Uterus (tissue), 4 donors: ENCODE results near the gene DNM3. TPM values are rescaled to one million over a fixed set of nuclear protein-coding genes. Genes with fewer than 3 reads are reported as not detected.

Experiments
- DNase-seq, 2 donors: peaks; one replicate each; pipeline ENCODE4 v3.0.0-alpha.2; 2019 to 2020
- H3K27ac ChIP-seq, 2 donors: fragments of 200-600 bp; sonication (generic); 1 replicate in 1 of 2; 2 replicates in 1 of 2; pipeline ENCODE4 v1.5.1; 2016 to 2018
- H3K27me3 ChIP-seq, 2 donors: fragments of 200-600 bp; sonication (generic); one replicate each; pipeline ENCODE4 v1.5.1; 2018 to 2019; ENCODE audit warnings: control low read depth in 1 of 2
- H3K36me3 ChIP-seq, 2 donors: fragments of 200-600 bp; sonication (generic); one replicate each; pipeline ENCODE4 v1.5.1; 2019; ENCODE audit warnings: control low read depth in 1 of 2
- H3K4me1 ChIP-seq, 2 donors: fragments of 200-600 bp; sonication (generic); one replicate each; pipeline ENCODE4 v1.5.1; 2018 to 2019; ENCODE audit warnings: control low read depth in 1 of 2
- H3K4me3 ChIP-seq, 2 donors: fragments of 200-600 bp; sonication (generic); 1 replicate in 1 of 2; 2 replicates in 1 of 2; pipeline ENCODE4 v1.5.1; 2018 to 2019; ENCODE audit warnings: mild to moderate bottlenecking in 1 of 2
- H3K9me3 ChIP-seq, 2 donors: fragments of 200-600 bp; sonication (generic); one replicate each; pipeline ENCODE4 v1.5.1; 2019; ENCODE audit warnings: control low read depth in 1 of 2
- CTCF ChIP-seq, 4 experiments: fragments of 200-600 bp in 2 of 4; fragments of 450-650 bp in 2 of 4; sonication (generic) in 2 of 4; IDR thresholded peaks; one replicate each; pipeline ENCODE4 v1.5.1; 2016 to 2019; ENCODE audit warnings: antibody characterized with exemption in 4 of 4, mild to moderate bottlenecking in 2 of 4, moderate library complexity in 1 of 4
- POLR2A ChIP-seq, 2 donors: fragments of 450-650 bp; IDR thresholded peaks; one replicate each; pipeline ENCODE4 v1.6.1; 2016; ENCODE audit warnings: antibody characterized with exemption in 2 of 2, mild to moderate bottlenecking in 1 of 2, moderate library complexity in 1 of 2
- intact Hi-C: fragments of 100-400 bp; cut with DNase I; formaldehyde crosslinking; loops from one replicate; pipeline ENCODE4 v1.15.1; 2023; ENCODE audit warnings: low total_unique reads
- total RNA-seq, 4 donors: library from RNA; depleted of rRNA in 3 of 4; stranded (reverse); fragments of >200 nt in 3 of 4; gene quantifications; one replicate each; pipeline versions ENCODE4 v1.1.0 to v1.2.4, GENCODE V29; 2014 to 2023
- donor health status: DM: yes; HTN: yes; CAD: no.

DNM3 gene
- total RNA-seq, 4 donors from 2014 or later: 4.7 to 49.2 (median 14.6) TPM

GRCh38 chr1:172401892-172402291, 560.6 kb downstream of the DNM3 start:
- TF ChIP-seq POLR2A (IDR thresholded peaks at IDR 0.05) (no peak), CTCF (IDR thresholded peaks at IDR 0.05) (no peak)
- H3K36me3 ChIP-seq: no peaks in the 10 kb centered on the region
- no peak overlapping the region for H3K4me3 ChIP-seq
- intact Hi-C loops: loop anchor here (10.0 kb wide), 1 partner anchor 357 kb away; no protein-coding TSS in a partner anchor
- no peak overlapping the region for H3K27ac ChIP-seq
- no peaks in the 10 kb centered on the region for H3K9me3 ChIP-seq
- DNase-seq: no peak
- peaks cover 0 to 17% of the 10 kb centered on the region in 2 donors for H3K4me1 ChIP-seq
- no peaks in the 10 kb centered on the region for H3K27me3 ChIP-seq

- peak overlapping the region in 1 of 2 donors; percentile 2 for H3K27ac ChIP-seq
- intact Hi-C loops: loop anchor here (10.0 kb wide), 1 partner anchor 358 kb away; no protein-coding TSS in a partner anchor
- no peak overlapping the region for H3K4me3 ChIP-seq
- no peaks in the 10 kb centered on the region for H3K9me3 ChIP-seq
- DNase-seq: no peak
- peaks cover 0 to 6% of the 10 kb centered on the region in 2 donors for H3K4me1 ChIP-seq
- no peaks in the 10 kb centered on the region for H3K36me3 ChIP-seq
- TF ChIP-seq CTCF (IDR thresholded peaks at IDR 0.05): no peak
- no peak for TF ChIP-seq POLR2A (IDR thresholded peaks at IDR 0.05)
- H3K27me3 ChIP-seq: no peaks in the 10 kb centered on the region
These were observed 561.7 kb downstream of the DNM3 start for GRCh38 chr1:172402878-172403569.

- H3K27ac ChIP-seq: no peak overlapping the region
- intact Hi-C loops: loop anchor here (10.0 kb wide), 1 partner anchor 359 kb away; no protein-coding TSS in a partner anchor
- DNase-seq: no peak
- TF ChIP-seq POLR2A (IDR thresholded peaks at IDR 0.05) (no peak), CTCF (IDR thresholded peaks at IDR 0.05) (no peak)
- no peak overlapping the region for H3K4me3 ChIP-seq
- no peaks in the 10 kb centered on the region for H3K4me1 ChIP-seq
- no peaks in the 10 kb centered on the region for H3K36me3 ChIP-seq
- H3K9me3 ChIP-seq: no peaks in the 10 kb centered on the region
- no peaks in the 10 kb centered on the region for H3K27me3 ChIP-seq
These were observed 562.8 kb downstream of the DNM3 start for GRCh38 chr1:172404121-172404520.

GRCh38 chr1:172405912-172406311, 564.6 kb downstream of the DNM3 start:
- Histone ChIP-seq H3K27ac (no peak overlapping the region), H3K4me3 (no peak overlapping the region), H3K36me3 (no peaks in the 10 kb centered on the region), H3K27me3 (no peaks in the 10 kb centered on the region), H3K9me3 (no peaks in the 10 kb centered on the region), H3K4me1 (no peaks in the 10 kb centered on the region)
- no peak for DNase-seq
- intact Hi-C loops: loop anchor here (10.0 kb wide), 1 partner anchor 361 kb away; no protein-coding TSS in a partner anchor
- no peak for TF ChIP-seq CTCF (IDR thresholded peaks at IDR 0.05)
- TF ChIP-seq POLR2A (IDR thresholded peaks at IDR 0.05): no peak

GRCh38 chr1:172406968-172407367, 565.7 kb downstream of the DNM3 start:
- no peaks in the 10 kb centered on the region for H3K9me3 ChIP-seq
- no peaks in the 10 kb centered on the region for H3K36me3 ChIP-seq
- H3K27ac ChIP-seq: no peak overlapping the region
- no peak for DNase-seq
- H3K27me3 ChIP-seq: no peaks in the 10 kb centered on the region
- no peak overlapping the region for H3K4me3 ChIP-seq
- H3K4me1 ChIP-seq: no peaks in the 10 kb centered on the region
- no peak for TF ChIP-seq POLR2A (IDR thresholded peaks at IDR 0.05)
- no peak for TF ChIP-seq CTCF (IDR thresholded peaks at IDR 0.05)
- intact Hi-C loops: loop anchor here (10.0 kb wide), 1 partner anchor 362 kb away; no protein-coding TSS in a partner anchor
